ENCODE results near the gene PKLR.

The PKLR gene

DNA sequence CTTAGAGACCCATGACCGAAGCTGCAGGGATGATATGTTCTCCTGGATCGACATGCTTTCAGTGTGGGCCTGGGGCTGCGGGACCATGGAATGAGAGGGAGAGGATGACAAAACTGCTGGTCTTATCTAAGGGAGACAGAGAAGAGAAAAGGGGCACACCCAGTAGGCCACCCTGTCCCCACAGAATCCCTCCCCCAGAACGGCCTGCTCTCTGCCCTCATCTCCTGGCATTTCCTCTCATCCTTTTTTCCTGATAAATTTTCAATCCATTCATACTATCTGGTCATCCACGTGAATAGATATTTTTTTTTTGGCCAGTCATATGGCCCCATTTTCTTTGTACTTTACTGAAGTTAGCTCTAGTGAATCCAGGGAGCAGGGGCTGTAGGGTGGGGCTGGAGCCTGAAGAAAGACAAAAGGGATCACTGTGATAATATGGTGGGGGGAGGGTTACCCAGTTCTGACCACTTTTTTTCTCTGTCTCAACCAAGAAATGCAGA, at the start of gene PKLR:
Gene PKLR (minus strand): TSS at position 97 of the 500 bp plus-strand sequence. CDS start 43 bp downstream, at position 54.
- TF ChIP-seq EZH2 (IDR thresholded peaks at IDR 0.05; ENCODE audit: borderline replicate concordance, low read depth, low read length, severe bottlenecking), result no peak
- TF ChIP-seq, protein P1, sequence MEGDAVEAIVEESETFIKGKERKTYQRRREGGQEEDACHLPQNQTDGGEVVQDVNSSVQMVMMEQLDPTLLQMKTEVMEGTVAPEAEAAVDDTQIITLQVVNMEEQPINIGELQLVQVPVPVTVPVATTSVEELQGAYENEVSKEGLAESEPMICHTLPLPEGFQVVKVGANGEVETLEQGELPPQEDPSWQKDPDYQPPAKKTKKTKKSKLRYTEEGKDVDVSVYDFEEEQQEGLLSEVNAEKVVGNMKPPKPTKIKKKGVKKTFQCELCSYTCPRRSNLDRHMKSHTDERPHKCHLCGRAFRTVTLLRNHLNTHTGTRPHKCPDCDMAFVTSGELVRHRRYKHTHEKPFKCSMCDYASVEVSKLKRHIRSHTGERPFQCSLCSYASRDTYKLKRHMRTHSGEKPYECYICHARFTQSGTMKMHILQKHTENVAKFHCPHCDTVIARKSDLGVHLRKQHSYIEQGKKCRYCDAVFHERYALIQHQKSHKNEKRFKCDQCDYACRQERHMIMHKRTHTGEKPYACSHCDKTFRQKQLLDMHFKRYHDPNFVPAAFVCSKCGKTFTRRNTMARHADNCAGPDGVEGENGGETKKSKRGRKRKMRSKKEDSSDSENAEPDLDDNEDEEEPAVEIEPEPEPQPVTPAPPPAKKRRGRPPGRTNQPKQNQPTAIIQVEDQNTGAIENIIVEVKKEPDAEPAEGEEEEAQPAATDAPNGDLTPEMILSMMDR (IDR thresholded peaks at IDR 0.05; ENCODE audit: borderline replicate concordance, extremely low read depth, low read length, poor library complexity, severe bottlenecking), result no peak
- Histone ChIP-seq H4K20me1 (ENCODE audit: insufficient read depth, low read length) (no peaks in the 10 kb centered on the region), H3K79me2 (ENCODE audit: insufficient read depth, low read length) (no peaks in the 10 kb centered on the region), H3K27ac (ENCODE audit: low read length) (no peak within 1 kb of the TSS), H3K4me1 (ENCODE audit: insufficient read depth, low read length) (no peaks in the 10 kb centered on the region), H3K36me3 (ENCODE audit: insufficient read depth, low read length) (no peaks in the 10 kb centered on the region), H3K9ac (ENCODE audit: low read depth, low read length) (no peak within 1 kb of the TSS), H2AFZ (ENCODE audit: low read depth, low read length) (no peak within 1 kb of the TSS), H3K27me3 (ENCODE audit: insufficient read depth, low read length, poor library complexity) (no peaks in the 10 kb centered on the region), H3K4me3 (ENCODE audit: low read depth in 1 of 2, low read length in 2 of 2) (no peak within 1 kb of the TSS), H3K9me3 (ENCODE audit: insufficient read depth, low read length, severe bottlenecking) (no peaks in the 10 kb centered on the region), H3K4me2 (ENCODE audit: insufficient read depth, low read length) (no peak within 1 kb of the TSS)
- ATAC-seq (ENCODE audit: insufficient read depth, low read depth), result no peak
- DNase-seq, result no peak

DNA sequence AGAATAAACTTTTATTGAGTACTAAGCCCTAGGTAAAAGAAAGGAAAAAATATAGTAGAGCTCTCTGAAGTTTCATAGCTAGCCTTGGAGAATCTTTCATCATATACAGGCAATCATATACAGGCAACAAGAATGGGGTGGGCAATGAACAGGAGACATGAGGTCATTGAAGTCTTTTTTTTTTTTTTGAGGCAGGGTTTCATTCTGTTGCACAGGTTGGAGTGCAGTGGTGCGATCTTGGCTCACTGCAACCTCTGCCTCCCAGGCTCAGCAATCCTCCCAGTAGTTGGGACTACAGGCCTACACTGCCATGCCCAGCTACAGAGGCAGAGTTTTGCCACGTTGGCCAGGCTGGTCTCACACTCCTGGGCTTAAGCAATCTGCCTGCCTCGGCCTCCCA, 41.6 kb upstream of the PKLR start:
- no peaks in the 10 kb centered on the region for H3K27me3 ChIP-seq (ENCODE audit: insufficient read depth, low read length, poor library complexity)
- H4K20me1 ChIP-seq (ENCODE audit: insufficient read depth, low read length), result no peaks in the 10 kb centered on the region
- H3K79me2 ChIP-seq (ENCODE audit: insufficient read depth, low read length), result no peaks in the 10 kb centered on the region
- H3K4me1 ChIP-seq (ENCODE audit: insufficient read depth, low read length), result no peaks in the 10 kb centered on the region
- no peak for TF ChIP-seq EZH2 (IDR thresholded peaks at IDR 0.05; ENCODE audit: borderline replicate concordance, low read depth, low read length, severe bottlenecking)
- TF ChIP-seq, protein P1 (IDR thresholded peaks at IDR 0.05; ENCODE audit: borderline replicate concordance, extremely low read depth, low read length, poor library complexity, severe bottlenecking), result no peak
- no peak overlapping the region for H2AFZ ChIP-seq (ENCODE audit: low read depth, low read length)
- ATAC-seq (ENCODE audit: insufficient read depth, low read depth) (no peak), DNase-seq (no peak)
- no peak overlapping the region for H3K4me2 ChIP-seq (ENCODE audit: insufficient read depth, low read length)
- no peaks in the 10 kb centered on the region for H3K9me3 ChIP-seq (ENCODE audit: insufficient read depth, low read length, severe bottlenecking)
- no peak overlapping the region for H3K4me3 ChIP-seq (ENCODE audit: low read depth in 1 of 2, low read length in 2 of 2)
- no peak overlapping the region for H3K9ac ChIP-seq (ENCODE audit: low read depth, low read length)
- peaks cover 84% of the 10 kb centered on the region for H3K36me3 ChIP-seq (ENCODE audit: insufficient read depth, low read length)
- no peak overlapping the region for H3K27ac ChIP-seq (ENCODE audit: low read length)

DNA sequence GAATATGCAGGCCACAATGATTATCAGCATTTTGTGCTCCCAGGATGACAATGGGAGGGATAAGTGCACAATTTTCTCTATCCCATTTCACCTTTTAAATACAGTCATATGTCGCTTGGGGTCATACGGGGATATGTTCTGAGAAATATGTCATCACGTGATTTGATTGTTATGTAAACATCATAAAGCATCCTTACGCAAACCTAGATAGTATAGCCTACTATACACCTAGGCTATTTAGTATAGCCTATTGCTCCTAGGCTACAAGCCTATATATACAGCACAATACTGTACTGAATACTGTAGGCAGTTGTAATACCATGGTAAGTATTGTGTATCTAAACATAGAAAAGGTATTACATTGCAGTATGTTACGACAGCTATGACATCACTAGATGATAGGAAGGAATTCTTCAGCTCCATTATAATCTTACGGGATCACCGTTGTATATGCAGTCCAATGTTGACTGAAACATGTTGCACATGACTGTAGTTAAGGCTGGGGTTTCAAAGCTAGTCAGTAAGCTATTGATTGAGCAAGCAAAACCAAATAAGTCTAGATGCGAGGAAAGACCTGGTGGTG, 38.4 kb upstream of the PKLR start:
- peaks cover 87% of the 10 kb centered on the region for H3K36me3 ChIP-seq (ENCODE audit: insufficient read depth, low read length)

More for the DNA sequence above, 38.4 kb upstream of the PKLR start:
- Histone ChIP-seq H3K9ac (ENCODE audit: low read depth, low read length) (no peak overlapping the region), H3K27me3 (ENCODE audit: insufficient read depth, low read length, poor library complexity) (no peaks in the 10 kb centered on the region), H3K9me3 (ENCODE audit: insufficient read depth, low read length, severe bottlenecking) (no peaks in the 10 kb centered on the region), H3K4me2 (ENCODE audit: insufficient read depth, low read length) (no peak overlapping the region), H2AFZ (ENCODE audit: low read depth, low read length) (no peak overlapping the region), H3K27ac (ENCODE audit: low read length) (no peak overlapping the region), H3K4me1 (ENCODE audit: insufficient read depth, low read length) (no peaks in the 10 kb centered on the region), H3K4me3 (ENCODE audit: low read depth in 1 of 2, low read length in 2 of 2) (no peak overlapping the region), H3K79me2 (ENCODE audit: insufficient read depth, low read length) (no peaks in the 10 kb centered on the region), H4K20me1 (ENCODE audit: insufficient read depth, low read length) (no peaks in the 10 kb centered on the region)
- no peak for TF ChIP-seq EZH2 (IDR thresholded peaks at IDR 0.05; ENCODE audit: borderline replicate concordance, low read depth, low read length, severe bottlenecking)
- TF ChIP-seq, protein P1 (IDR thresholded peaks at IDR 0.05; ENCODE audit: borderline replicate concordance, extremely low read depth, low read length, poor library complexity, severe bottlenecking), result no peak
- DNase-seq, result no peak
- ATAC-seq (ENCODE audit: insufficient read depth, low read depth), result no peak

Data from DND-41 (cell line).